ENCODE measurements around the gene RASGRP3. TPM values are rescaled to one million over a fixed set of nuclear protein-coding genes. Genes with fewer than 3 reads are reported as not detected.

The RASGRP3 gene
- total and polyA plus RNA-seq, 2 of the 13 experiments (the other 11 are each of a cell fraction or from before 2014, with no cell fraction given): 0.01 TPM; not detected in 1

DNA sequence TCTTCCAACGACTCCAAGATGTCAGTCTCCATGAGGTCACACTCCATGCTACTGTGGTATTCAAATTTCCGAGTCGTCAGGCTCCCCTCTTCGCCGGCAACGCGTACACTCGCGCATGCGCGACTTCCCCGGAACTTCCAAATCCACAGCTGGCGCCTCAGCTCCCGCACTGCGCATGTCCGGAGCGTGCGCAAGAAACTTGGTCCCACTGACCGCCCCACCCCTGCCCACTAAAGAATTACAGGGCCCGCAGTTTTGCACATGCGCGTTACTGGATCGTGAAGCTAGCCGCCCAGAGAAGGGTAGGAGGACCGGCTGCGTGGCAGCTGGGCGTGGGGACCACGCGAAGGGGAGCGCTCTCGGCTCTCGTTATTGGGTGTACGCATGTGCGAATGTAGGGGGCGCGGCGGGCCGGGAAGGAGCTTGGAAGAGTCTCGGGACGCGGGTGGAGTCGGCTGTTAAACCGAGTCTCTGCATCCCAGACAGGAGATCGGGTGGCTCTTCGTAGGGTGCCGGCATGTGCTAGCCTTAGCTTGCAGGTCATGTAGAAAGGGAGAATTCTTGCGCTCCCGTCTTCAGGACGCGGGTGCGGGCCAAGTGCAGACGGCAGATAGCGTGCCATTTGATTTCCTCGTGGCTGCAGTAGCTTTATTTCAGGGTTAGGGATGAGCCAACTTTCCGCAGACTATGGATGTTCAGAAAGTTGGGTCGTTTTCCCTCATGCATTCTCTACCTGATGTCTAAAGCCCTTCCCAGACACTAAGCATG, 122.9 kb downstream of the RASGRP3 start, which contains the start of gene FAM98A (continued):
- peak; percentile 55 for TF ChIP-seq ZNF18 (CRISPR knock-in tag; IDR thresholded peaks at IDR 0.05; ENCODE audit: insufficient replicate concordance)
- TF ChIP-seq E2F2 (CRISPR knock-in tag; IDR thresholded peaks at IDR 0.05; ENCODE audit: borderline replicate concordance): peak; percentile 59; the same call in 1 of the 2 replicates
- TF ChIP-seq FOXA3 (CRISPR knock-in tag; IDR thresholded peaks at IDR 0.05): peak; percentile 58; the same call in 1 of the 2 replicates
- peak; percentile 62 for TF ChIP-seq RFXAP (CRISPR knock-in tag; IDR thresholded peaks at IDR 0.05; ENCODE audit: borderline replicate concordance)
- TF ChIP-seq, protein P1, sequence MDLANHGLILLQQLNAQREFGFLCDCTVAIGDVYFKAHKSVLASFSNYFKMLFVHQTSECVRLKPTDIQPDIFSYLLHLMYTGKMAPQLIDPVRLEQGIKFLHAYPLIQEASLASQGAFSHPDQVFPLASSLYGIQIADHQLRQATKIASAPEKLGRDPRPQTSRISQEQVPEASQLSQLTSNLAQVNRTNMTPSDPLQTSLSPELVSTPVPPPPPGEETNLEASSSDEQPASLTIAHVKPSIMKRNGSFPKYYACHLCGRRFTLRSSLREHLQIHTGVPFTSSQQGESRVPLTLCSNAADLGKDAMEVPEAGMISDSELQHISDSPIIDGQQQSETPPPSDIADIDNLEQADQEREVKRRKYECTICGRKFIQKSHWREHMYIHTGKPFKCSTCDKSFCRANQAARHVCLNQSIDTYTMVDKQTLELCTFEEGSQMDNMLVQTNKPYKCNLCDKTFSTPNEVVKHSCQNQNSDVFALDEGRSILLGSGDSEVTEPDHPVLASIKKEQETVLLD (CRISPR knock-in tag; IDR thresholded peaks at IDR 0.05; ENCODE audit: low read depth): peak; percentile 63; the same call in 1 of the 2 replicates
- TF ChIP-seq MXD1 (CRISPR knock-in tag; IDR thresholded peaks at IDR 0.05): peak; percentile 87; the same call in 1 of the 2 replicates
- no peak; the same call in 1 of the 2 replicates for TF ChIP-seq RORA (CRISPR knock-in tag; IDR thresholded peaks at IDR 0.05)
- TF ChIP-seq ZNF329 (CRISPR knock-in tag; IDR thresholded peaks at IDR 0.05; ENCODE audit: low read depth): peak; percentile 62; the same call in 1 of the 2 replicates
- TF ChIP-seq MXI1 (IDR thresholded peaks at IDR 0.05; ENCODE audit: borderline replicate concordance, low read depth, low read length): peak; percentile 75
- peak; percentile 94 for TF ChIP-seq HNRNPLL (IDR thresholded peaks at IDR 0.05; ENCODE audit: low read depth, low read length, poor library complexity, severe bottlenecking)
- TF ChIP-seq, protein P2, sequence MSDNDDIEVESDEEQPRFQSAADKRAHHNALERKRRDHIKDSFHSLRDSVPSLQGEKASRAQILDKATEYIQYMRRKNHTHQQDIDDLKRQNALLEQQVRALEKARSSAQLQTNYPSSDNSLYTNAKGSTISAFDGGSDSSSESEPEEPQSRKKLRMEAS (IDR thresholded peaks at IDR 0.05): peak; percentile 96
- TF ChIP-seq FOXO1 (CRISPR knock-in tag; IDR thresholded peaks at IDR 0.05): peak; percentile 4; the same call in 1 of the 2 replicates
- TF ChIP-seq POLR2AphosphoS5 (IDR thresholded peaks at IDR 0.05; ENCODE audit: low read depth, low read length): peak; percentile 84
- TF ChIP-seq ATF7-NPFF (CRISPR knock-in tag; IDR thresholded peaks at IDR 0.05; ENCODE audit: low read depth): peak; percentile 37; the same call in 1 of the 2 replicates
- TF ChIP-seq BORCS8-MEF2B (CRISPR knock-in tag; IDR thresholded peaks at IDR 0.05): peak; percentile 70
- TF ChIP-seq HOXD1 (CRISPR knock-in tag; IDR thresholded peaks at IDR 0.05): peak; percentile 66
- TF ChIP-seq, protein P3, sequence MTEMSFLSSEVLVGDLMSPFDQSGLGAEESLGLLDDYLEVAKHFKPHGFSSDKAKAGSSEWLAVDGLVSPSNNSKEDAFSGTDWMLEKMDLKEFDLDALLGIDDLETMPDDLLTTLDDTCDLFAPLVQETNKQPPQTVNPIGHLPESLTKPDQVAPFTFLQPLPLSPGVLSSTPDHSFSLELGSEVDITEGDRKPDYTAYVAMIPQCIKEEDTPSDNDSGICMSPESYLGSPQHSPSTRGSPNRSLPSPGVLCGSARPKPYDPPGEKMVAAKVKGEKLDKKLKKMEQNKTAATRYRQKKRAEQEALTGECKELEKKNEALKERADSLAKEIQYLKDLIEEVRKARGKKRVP (CRISPR knock-in tag; IDR thresholded peaks at IDR 0.05): peak in 1 of 2 experiments; percentile 49; a peak in 2 of 4 replicates
- peak; percentile 36; the same call in 1 of the 2 replicates for TF ChIP-seq FOSL2 (CRISPR knock-in tag; IDR thresholded peaks at IDR 0.05)
- peak; percentile 98; the same call in 1 of the 2 replicates for TF ChIP-seq ZNF136 (CRISPR knock-in tag; IDR thresholded peaks at IDR 0.05; ENCODE audit: low read depth)
- TF ChIP-seq SMAD3 (CRISPR knock-in tag; IDR thresholded peaks at IDR 0.05): 0 out of 2 replicates have a peak, but pooled peaks have one; percentile 51
- TF ChIP-seq, protein P4, sequence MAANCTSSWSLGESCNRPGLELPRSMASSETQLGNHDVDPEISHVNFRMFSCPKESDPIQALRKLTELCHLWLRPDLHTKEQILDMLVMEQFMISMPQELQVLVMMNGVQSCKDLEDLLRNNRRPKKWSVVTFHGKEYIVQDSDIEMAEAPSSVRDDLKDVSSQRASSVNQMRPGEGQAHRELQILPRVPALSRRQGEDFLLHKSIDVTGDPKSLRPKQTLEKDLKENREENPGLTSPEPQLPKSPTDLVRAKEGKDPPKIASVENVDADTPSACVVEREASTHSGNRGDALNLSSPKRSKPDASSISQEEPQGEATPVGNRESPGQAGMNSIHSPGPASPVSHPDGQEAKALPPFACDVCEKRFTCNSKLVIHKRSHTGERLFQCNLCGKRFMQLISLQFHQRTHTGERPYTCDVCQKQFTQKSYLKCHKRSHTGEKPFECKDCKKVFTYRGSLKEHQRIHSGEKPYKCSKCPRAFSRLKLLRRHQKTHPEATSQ (CRISPR knock-in tag; IDR thresholded peaks at IDR 0.05; ENCODE audit: borderline replicate concordance): no peak; the same call in 1 of the 2 replicates
